A549 (cell line): ENCODE data around the gene RABEPK.
"Not testable (repeated sequence)": the region's sequence is repeated elsewhere in the genome, so short reads cannot be mapped to it uniquely, and the experiment has no call there.

Experiments used
- CBX8 ChIP-seq: fragments of 200-600 bp; sonication (generic); IDR thresholded peaks from 2 replicates; pipeline ENCODE4 v1.6.1; 2016
- CEBPB ChIP-seq, 2 experiments: fragments of >200 bp in 1 of 2; sonication (Bioruptor Twin) in 1 of 2; formaldehyde crosslinking in 1 of 2; IDR thresholded peaks; 2 replicates each; pipeline ENCODE4 v1.6.1; 2012 to 2016
- EHF ChIP-seq: fragments of 250-450 bp; sonication (Bioruptor Pico); IDR thresholded peaks from 2 replicates; pipeline ENCODE4 v1.5.0; 2020; ENCODE audit warnings: mild to moderate bottlenecking
- EP300 ChIP-seq, 2 experiments: fragments of >200 bp; sonication (Bioruptor Twin); formaldehyde crosslinking; IDR thresholded peaks; 2 replicates in 1 of 2; 3 replicates in 1 of 2; pipeline ENCODE4 v1.6.1; 2016 to 2017
- PHF8 ChIP-seq: fragments of 200-600 bp; sonication (generic); IDR thresholded peaks from 2 replicates; pipeline ENCODE4 v1.6.1; 2016; ENCODE audit warnings: low read depth, mild to moderate bottlenecking, antibody characterized with exemption, moderate library complexity, borderline replicate concordance
- POLR2A ChIP-seq: IDR thresholded peaks from 2 replicates; pipeline ENCODE4 v1.6.1; 2012; ENCODE audit warnings: mild to moderate bottlenecking, low read length
- POLR2AphosphoS2 ChIP-seq: conservative IDR thresholded peaks from 2 replicates; pipeline ENCODE4 v1.6.1; 2012; ENCODE audit warnings: low read length, improper control_type of control experiment, inconsistent platforms
- RARB ChIP-seq: fragments of 250-450 bp; sonication (Bioruptor Pico); IDR thresholded peaks from 2 replicates; pipeline ENCODE4 v1.8.0; 2021; ENCODE audit warnings: mild to moderate bottlenecking, moderate library complexity
- TFCP2L1 ChIP-seq: fragments of 250-450 bp; sonication (Bioruptor Pico); IDR thresholded peaks from 2 replicates; pipeline ENCODE4 v1.5.0; 2021; ENCODE audit warnings: mild to moderate bottlenecking
- TP53 ChIP-seq: fragments of 250-450 bp; sonication (Bioruptor Pico); IDR thresholded peaks from 2 replicates; pipeline ENCODE4 v1.5.0; 2021; ENCODE audit warnings: mild to moderate bottlenecking, moderate library complexity
- TF ChIP-seq, protein P1 (sequence below): fragments of >200 bp; sonication (Bioruptor Twin); formaldehyde crosslinking; IDR thresholded peaks from 3 replicates; pipeline ENCODE4 v1.5.1; 2016
- TF ChIP-seq, protein P2 (sequence below): fragments of 200-600 bp; sonication (generic); IDR thresholded peaks from 2 replicates; pipeline ENCODE4 v1.6.1; 2016; ENCODE audit warnings: antibody characterized with exemption, mild to moderate bottlenecking, moderate library complexity

DNA sequence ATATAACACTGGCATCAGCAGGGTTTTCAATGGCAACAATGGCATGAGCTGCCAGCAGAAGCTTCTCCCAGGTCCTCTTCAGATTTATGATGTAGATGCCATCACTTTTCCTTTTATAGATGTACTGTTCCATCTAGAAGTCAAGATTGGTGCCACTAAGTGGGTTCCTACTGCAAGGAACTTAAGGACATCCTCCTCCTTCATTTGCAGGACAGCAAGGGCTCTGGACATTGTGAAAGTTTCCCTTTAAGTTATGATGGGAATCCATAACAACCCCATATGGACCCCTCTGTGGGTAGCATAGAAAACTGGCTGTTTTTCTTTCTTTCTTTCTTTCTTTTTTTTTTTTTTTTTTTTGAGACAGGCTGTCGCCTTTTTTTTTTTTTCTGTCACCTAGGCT, 4.8 kb upstream of the RABEPK start:
- TF ChIP-seq, protein P1, sequence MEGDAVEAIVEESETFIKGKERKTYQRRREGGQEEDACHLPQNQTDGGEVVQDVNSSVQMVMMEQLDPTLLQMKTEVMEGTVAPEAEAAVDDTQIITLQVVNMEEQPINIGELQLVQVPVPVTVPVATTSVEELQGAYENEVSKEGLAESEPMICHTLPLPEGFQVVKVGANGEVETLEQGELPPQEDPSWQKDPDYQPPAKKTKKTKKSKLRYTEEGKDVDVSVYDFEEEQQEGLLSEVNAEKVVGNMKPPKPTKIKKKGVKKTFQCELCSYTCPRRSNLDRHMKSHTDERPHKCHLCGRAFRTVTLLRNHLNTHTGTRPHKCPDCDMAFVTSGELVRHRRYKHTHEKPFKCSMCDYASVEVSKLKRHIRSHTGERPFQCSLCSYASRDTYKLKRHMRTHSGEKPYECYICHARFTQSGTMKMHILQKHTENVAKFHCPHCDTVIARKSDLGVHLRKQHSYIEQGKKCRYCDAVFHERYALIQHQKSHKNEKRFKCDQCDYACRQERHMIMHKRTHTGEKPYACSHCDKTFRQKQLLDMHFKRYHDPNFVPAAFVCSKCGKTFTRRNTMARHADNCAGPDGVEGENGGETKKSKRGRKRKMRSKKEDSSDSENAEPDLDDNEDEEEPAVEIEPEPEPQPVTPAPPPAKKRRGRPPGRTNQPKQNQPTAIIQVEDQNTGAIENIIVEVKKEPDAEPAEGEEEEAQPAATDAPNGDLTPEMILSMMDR: not testable (repeated sequence)
- TF ChIP-seq POLR2AphosphoS2; PHF8; CEBPB (IDR thresholded peaks at IDR 0.05); TP53 (CRISPR knock-in tag); POLR2A; EHF (CRISPR knock-in tag); EP300 (IDR thresholded peaks at IDR 0.05); TFCP2L1 (CRISPR knock-in tag); CBX8; RARB (CRISPR knock-in tag): not testable (repeated sequence)
- TF ChIP-seq, protein P2, sequence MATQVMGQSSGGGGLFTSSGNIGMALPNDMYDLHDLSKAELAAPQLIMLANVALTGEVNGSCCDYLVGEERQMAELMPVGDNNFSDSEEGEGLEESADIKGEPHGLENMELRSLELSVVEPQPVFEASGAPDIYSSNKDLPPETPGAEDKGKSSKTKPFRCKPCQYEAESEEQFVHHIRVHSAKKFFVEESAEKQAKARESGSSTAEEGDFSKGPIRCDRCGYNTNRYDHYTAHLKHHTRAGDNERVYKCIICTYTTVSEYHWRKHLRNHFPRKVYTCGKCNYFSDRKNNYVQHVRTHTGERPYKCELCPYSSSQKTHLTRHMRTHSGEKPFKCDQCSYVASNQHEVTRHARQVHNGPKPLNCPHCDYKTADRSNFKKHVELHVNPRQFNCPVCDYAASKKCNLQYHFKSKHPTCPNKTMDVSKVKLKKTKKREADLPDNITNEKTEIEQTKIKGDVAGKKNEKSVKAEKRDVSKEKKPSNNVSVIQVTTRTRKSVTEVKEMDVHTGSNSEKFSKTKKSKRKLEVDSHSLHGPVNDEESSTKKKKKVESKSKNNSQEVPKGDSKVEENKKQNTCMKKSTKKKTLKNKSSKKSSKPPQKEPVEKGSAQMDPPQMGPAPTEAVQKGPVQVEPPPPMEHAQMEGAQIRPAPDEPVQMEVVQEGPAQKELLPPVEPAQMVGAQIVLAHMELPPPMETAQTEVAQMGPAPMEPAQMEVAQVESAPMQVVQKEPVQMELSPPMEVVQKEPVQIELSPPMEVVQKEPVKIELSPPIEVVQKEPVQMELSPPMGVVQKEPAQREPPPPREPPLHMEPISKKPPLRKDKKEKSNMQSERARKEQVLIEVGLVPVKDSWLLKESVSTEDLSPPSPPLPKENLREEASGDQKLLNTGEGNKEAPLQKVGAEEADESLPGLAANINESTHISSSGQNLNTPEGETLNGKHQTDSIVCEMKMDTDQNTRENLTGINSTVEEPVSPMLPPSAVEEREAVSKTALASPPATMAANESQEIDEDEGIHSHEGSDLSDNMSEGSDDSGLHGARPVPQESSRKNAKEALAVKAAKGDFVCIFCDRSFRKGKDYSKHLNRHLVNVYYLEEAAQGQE: not testable (repeated sequence)
